Activated CD8-positive, alpha-beta memory T cell treated with anti-CD3 and anti-CD28 coated beads, Interleukin-2, amount 50 U/mL, for 48 hours (primary cell): ENCODE data around the gene UPF3A.
"Not testable (repeated sequence)": the region's sequence is repeated elsewhere in the genome, so short reads cannot be mapped to it uniquely, and the experiment has no call there.

Experiments
- DNase-seq: peaks from one replicate; pipeline ENCODE4 v3.0.0-alpha.2; 2020

UPF3A gene

GRCh38 chr13:114281351-114282040 lies at the start of gene UPF3A:
TSS of gene UPF3A (plus strand) at chr13:114281601. CDS start at chr13:114281640, 39 bp downstream.
- peak; percentile 94 for DNase-seq

- DNase-seq: no peak
Observed at GRCh38 chr13:114231886-114232285, 49.5 kb upstream of the UPF3A start.

- DNase-seq: no peak
Observed at GRCh38 chr13:114234266-114234644, 47.1 kb upstream of the UPF3A start.

GRCh38 chr13:114234645-114235421 lies 46.6 kb upstream of the UPF3A start, which contains the start of gene CDC16:
TSS of gene CDC16 (plus strand) at chr13:114234897. CDS start at chr13:114235085, 188 bp downstream.
- peak; percentile 92 for DNase-seq

GRCh38 chr13:114235697-114236096 lies 45.7 kb upstream of the UPF3A start:
- no peak for DNase-seq

GRCh38 chr13:114236227-114236626 lies 45.2 kb upstream of the UPF3A start:
- no peak for DNase-seq

GRCh38 chr13:114237415-114238112 lies 43.8 kb upstream of the UPF3A start:
- no peak for DNase-seq

GRCh38 chr13:114241918-114242317 lies 39.5 kb upstream of the UPF3A start:
- no peak for DNase-seq

- no peak for DNase-seq
Observed at GRCh38 chr13:114243971-114244370, 37.4 kb upstream of the UPF3A start.

GRCh38 chr13:114244637-114245036 lies 36.8 kb upstream of the UPF3A start:
- no peak for DNase-seq

- no peak for DNase-seq
Observed at GRCh38 chr13:114248011-114248410, 33.4 kb upstream of the UPF3A start.

- no peak for DNase-seq
Observed at GRCh38 chr13:114249077-114249476, 32.3 kb upstream of the UPF3A start.

GRCh38 chr13:114251639-114252440 lies 29.6 kb upstream of the UPF3A start:
- DNase-seq: not testable (repeated sequence)

GRCh38 chr13:114256547-114256946 lies 24.9 kb upstream of the UPF3A start:
- DNase-seq: no peak

GRCh38 chr13:114257014-114257413 lies 24.4 kb upstream of the UPF3A start:
- DNase-seq: no peak

GRCh38 chr13:114258589-114258988 lies 22.8 kb upstream of the UPF3A start:
- DNase-seq: no peak

- no peak for DNase-seq
Observed at GRCh38 chr13:114259374-114259773, 22.0 kb upstream of the UPF3A start.

- DNase-seq: no peak
Observed at GRCh38 chr13:114259974-114260373, 21.4 kb upstream of the UPF3A start.

- DNase-seq: no peak
Observed at GRCh38 chr13:114260814-114261213, 20.6 kb upstream of the UPF3A start.

GRCh38 chr13:114261328-114261965 lies 20.0 kb upstream of the UPF3A start:
- DNase-seq: no peak

- no peak for DNase-seq
Observed at GRCh38 chr13:114263578-114263977, 17.8 kb upstream of the UPF3A start.

GRCh38 chr13:114264313-114264712 lies 17.1 kb upstream of the UPF3A start:
- not testable (repeated sequence) for DNase-seq
